Uterus (tissue), 2 donors: ENCODE results near the gene POP5.

Experiments
- CTCF ChIP-seq, 4 experiments: fragments of 200-600 bp in 2 of 4; fragments of 450-650 bp in 2 of 4; sonication (generic) in 2 of 4; IDR thresholded peaks; one replicate each; pipeline ENCODE4 v1.5.1; 2016 to 2019; ENCODE audit warnings: antibody characterized with exemption in 4 of 4, mild to moderate bottlenecking in 2 of 4, moderate library complexity in 1 of 4
- POLR2A ChIP-seq, 2 donors: fragments of 450-650 bp; IDR thresholded peaks; one replicate each; pipeline ENCODE4 v1.6.1; 2016; ENCODE audit warnings: antibody characterized with exemption in 2 of 2, mild to moderate bottlenecking in 1 of 2, moderate library complexity in 1 of 2

GRCh38 chr12:120554678-120555077, 26.5 kb downstream of the POP5 start:
- no peak for TF ChIP-seq CTCF (IDR thresholded peaks at IDR 0.05)
- no peak for TF ChIP-seq POLR2A (IDR thresholded peaks at IDR 0.05)
